T1000 (cell line): ENCODE measurements around the gene SLC1A2.

Experiments
- DNase-seq: peaks from one replicate; lab custom pipeline; 2025; ENCODE audit warnings: mixed read lengths; lab: John Stamatoyannopoulos, UW

The SLC1A2 gene

DNA sequence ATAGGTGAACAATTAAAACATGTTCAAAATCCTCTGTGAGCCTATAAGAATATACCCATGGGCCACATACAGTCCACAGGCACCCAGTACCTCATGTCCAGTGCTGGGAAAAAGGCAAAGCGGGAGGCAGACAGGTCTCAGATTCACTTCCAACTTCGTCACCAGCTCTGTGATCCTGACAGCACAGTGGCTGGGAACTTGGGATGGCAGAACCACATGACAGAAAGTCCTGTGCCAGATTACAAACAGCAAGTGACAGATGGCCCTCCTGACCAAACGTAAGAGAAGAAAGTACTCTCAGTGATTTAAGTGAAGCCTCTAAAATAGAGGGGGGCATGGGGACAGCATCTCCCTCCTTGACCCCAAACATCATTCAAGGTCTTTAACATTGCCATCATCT is 5.8 kb downstream of the SLC1A2 start:
- DNase-seq: no peak

- DNase-seq: no peak
Observed at GRCh38 chr11:35412285-35412684, 7.1 kb downstream of the SLC1A2 start.

- DNase-seq: no peak
Observed at GRCh38 chr11:35407041-35407440, 12.3 kb downstream of the SLC1A2 start.

- DNase-seq: no peak
Observed at GRCh38 chr11:35404388-35404775, 15.0 kb downstream of the SLC1A2 start.

GRCh38 chr11:35403765-35404387 is 15.5 kb downstream of the SLC1A2 start:
- no peak for DNase-seq

GRCh38 chr11:35402751-35403660 is 16.4 kb downstream of the SLC1A2 start:
- DNase-seq: no peak

DNA sequence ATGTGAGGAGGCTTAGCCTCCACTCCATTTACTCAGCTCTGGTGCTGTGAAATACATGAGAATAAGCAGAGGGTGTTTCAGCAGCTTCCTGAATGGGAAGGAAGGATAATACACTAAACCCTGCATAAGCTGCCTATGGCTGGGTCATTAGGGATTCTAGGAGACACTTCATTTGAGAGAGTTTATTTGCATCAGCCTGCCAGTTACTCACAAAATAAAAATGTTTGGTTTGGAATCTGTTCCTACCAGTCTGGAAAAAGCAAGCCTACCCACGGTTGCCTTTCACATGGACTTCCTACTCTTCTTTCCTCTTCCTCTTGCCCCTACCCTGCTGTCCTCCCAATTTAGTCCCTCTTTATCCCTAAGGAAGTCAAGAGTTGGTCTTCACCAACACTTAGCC is 20.5 kb downstream of the SLC1A2 start:
- DNase-seq: no peak

DNA sequence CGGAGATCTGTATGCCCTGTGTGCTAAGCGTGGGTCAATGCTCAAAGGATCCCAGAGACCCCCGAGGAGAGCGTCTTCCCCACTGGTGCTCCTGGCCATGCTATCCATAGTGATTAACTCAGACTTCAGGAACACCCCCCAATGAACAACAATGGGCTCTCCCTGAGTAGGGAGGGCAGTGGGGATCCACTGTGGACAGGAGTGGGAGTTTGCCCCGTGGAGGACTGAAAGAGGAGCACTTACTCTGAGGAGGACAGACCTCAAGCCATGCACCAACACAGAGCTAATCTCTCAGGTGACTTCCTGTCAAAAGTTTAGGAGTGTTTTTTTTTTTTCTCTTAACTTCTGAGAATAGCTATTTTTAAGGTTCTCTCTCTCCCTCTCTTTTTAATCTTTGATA is 24.4 kb downstream of the SLC1A2 start:
- no peak for DNase-seq

- DNase-seq: no peak
Observed at GRCh38 chr11:35393098-35393497, 26.3 kb downstream of the SLC1A2 start.

DNA sequence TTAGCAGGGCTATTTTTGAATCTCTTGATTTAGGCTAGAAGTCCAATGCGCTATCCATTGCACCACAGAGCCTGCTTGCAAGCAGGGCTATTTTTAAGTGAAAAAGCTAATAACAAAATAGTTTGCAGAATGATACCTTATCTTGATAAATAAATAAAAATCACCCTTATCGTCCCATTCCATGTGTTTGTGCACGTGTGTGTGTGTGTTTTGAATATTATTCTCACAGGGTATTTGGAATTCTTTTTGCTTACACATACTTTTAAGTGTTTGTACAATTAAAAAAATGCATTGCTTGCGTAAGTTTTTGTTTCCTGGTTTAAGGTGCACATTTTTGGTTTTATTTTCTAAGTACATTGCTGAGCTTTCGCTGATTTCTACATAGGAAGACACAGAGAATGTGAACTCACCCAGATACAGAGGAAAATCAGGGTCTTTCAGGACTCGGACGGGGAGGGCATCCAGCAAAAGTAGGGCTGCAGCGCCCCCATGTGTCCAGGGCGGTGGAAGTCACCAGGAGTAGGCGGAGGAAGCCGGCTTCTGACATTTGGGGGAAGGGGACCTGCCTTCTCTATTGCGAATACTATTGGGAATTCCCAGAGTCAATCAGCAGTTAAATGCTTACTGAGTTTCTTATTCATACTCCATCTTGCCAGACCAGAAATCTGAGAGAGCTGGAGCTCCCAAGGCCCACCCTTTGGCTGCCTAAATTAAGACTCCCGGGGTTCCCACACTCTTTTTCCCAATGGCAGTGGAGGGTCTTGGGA is 27.3 kb downstream of the SLC1A2 start:
- peak; percentile 70 for DNase-seq

GRCh38 chr11:35390737-35391682 is 28.3 kb downstream of the SLC1A2 start:
- peak; percentile 25 for DNase-seq

DNA sequence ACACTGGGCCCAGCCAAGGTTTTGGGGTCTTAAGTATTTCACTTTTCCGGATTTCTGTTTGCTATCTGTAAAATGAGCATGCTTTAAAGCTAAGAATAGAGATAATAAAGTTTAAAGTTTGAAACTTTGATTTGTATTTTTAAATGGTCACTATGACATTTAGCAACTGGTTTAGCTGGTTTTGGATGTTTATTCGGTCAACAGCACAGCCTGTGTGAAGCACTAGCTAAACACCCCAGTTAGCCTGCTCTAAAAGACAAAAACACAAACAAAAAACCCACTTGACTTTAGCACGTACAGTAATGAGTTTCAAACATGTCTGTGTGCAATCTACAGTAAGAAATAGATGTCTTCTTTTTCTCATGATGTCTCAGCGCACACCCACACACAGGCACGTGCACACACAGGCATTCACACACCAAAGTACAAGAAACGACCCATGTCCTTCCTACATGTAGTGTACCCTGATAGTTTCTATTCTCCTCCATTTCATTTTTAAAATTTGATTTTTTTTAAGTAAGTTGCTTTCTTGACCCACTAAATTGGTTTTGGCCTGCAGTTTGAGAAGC is 29.4 kb downstream of the SLC1A2 start:
- no peak for DNase-seq

- DNase-seq: no peak
Observed at GRCh38 chr11:35389112-35389511, 30.2 kb downstream of the SLC1A2 start.

- DNase-seq: no peak
Observed at GRCh38 chr11:35388061-35388460, 31.3 kb downstream of the SLC1A2 start.

DNA sequence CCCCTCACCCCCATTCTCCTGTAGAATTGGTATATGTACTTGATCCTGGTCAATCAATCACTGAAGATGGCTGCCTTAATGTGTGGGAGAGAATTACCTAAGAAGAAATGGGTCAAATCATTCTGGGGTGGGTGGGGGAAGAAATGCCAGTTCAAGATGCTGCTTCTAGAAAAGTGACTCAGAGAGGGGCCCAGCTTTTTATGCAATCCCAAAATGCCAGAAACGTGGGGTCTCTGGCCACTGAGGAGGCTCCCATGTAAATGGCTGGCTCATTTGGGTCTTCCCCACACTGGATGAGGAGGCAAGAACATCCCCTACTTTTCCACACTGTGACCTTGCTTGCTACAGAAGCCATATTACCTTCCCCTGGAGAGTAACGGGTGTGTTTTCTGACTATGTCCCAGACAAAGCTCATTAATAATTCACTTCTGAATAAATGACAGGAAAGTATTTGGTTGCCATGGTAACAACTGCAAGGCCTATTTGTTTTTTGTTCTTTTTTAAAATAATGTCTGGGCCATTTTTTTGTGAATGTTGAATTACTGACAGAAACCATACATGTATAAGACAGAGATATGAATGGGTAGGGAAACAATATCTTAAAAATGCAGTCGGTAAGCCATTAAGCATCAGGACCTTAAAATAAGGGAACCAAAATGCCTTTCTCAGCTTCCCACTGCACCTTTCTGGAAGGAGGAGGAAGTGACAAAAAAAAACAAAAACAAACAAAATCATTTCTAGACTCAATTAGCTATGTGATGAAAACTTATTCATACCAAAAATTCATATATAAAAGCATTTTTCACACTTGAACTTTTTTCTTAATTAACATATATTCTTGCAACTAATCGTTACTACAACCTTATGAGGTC is 32.0 kb downstream of the SLC1A2 start:
- no peak for DNase-seq

DNA sequence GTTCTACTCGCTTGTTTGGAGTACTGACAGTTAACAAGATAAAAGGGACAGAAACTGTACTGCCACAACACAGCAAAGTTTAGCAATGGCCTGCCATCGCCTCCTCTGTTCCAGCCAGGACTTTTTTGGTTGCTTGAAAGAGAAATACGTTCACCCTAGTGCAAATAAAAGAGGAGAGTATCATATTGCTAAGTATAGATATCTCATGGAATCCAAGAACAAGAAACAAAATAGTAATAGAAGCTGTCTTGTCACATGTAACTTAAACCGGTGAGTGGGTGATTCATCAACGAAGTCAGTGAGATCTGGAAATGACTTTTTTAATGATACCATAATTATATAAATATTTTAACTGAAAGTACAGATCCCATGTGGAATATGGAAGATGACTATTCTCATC is 35.4 kb downstream of the SLC1A2 start:
- DNase-seq: no peak

DNA sequence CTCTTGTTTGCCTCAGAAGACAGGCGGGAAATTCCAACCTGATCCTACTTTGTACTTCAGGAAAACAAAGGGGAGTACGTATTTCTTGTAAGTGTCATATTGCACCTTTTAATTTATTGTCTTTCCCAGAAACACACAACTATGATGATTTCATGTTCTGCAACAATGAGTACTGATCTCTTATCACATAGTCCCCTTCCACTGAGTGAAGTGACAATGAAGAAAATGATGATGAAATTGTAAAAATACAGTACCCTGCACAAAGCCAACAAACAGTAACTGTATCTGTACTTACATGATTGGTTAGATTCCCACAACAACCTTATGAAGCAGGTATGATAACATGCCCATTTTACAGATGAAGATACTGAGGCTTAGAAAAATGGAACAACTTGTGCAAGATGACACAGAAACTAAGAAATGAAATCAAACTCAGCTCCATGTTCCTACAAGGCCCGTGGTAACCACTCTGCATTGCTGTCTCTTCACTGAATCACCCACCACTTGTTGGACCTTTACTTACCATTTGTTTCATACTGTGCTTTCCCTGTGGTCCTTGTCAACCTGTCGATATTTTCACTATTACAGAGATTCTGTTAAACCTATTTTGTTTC is 37.5 kb downstream of the SLC1A2 start:
- no peak for DNase-seq

- no peak for DNase-seq
Observed at GRCh38 chr11:35380603-35381002, 38.8 kb downstream of the SLC1A2 start.

GRCh38 chr11:35377262-35377661 is 42.1 kb downstream of the SLC1A2 start:
- DNase-seq: no peak

GRCh38 chr11:35376613-35377012 is 42.7 kb downstream of the SLC1A2 start:
- DNase-seq: no peak
